ENCODE results near the gene PEG3.

GRCh38 chr19:56880592-56881190, 40.2 kb upstream of the PEG3 start:
- TF ChIP-seq CTCF (IDR thresholded peaks at IDR 0.05): no peak
- TF ChIP-seq ZFX (IDR thresholded peaks at IDR 0.05; ENCODE audit: borderline replicate concordance): no peak

All from 22Rv1 (cell line).